K562 (cell line): ENCODE results near the gene SPTLC2. TPM values are rescaled to one million over a fixed set of nuclear protein-coding genes. Genes with fewer than 3 reads are reported as not detected.
A peak's percentile ranks its signal among the peaks of the same experiment; 100 is the strongest.

Experiments
- HES1 ChIP-seq: fragments of 450-650 bp; IDR thresholded peaks from 2 replicates; pipeline ENCODE4 v1.6.1; 2016; ENCODE audit warnings: low read depth, mild to moderate bottlenecking, moderate library complexity
- IFI16 ChIP-seq: fragments of 250-450 bp; sonication (Bioruptor Pico); IDR thresholded peaks from 2 replicates; pipeline ENCODE4 v2.1.2; 2022; ENCODE audit warnings: mild to moderate bottlenecking, inconsistent platforms
- KAT7 ChIP-seq: sonication (generic); formaldehyde crosslinking; IDR thresholded peaks from 2 replicates; pipeline ENCODE4 v1.8.0; 2022; ENCODE audit warnings: missing genetic modification reagents, mild to moderate bottlenecking, borderline replicate concordance
- KDM1A ChIP-seq, 2 experiments: fragments of 450-650 bp; IDR thresholded peaks; 2 replicates each; pipeline ENCODE4 v1.6.1; 2016; ENCODE audit warnings: mild to moderate bottlenecking in 2 of 2
- MXI1 ChIP-seq: IDR thresholded peaks from 2 replicates; pipeline ENCODE4 v1.6.1; 2011; ENCODE audit warnings: low read depth, mild to moderate bottlenecking, improper control_type of control experiment, low read length
- SMC3 ChIP-seq: conservative IDR thresholded peaks from 2 replicates; pipeline ENCODE4 v1.6.1; 2011; ENCODE audit warnings: low read depth, low read length, improper control_type of control experiment; ENCODE audit not compliant: insufficient read depth
- SRSF7 ChIP-seq: fragments of 200-400 bp; formaldehyde crosslinking; optimal IDR thresholded peaks from 2 replicates; pipeline ENCODE3; 2017; ENCODE audit warnings: mild to moderate bottlenecking, low read depth, low read length
- ZNF785 ChIP-seq: fragments of 250-450 bp; sonication (Bioruptor Pico); IDR thresholded peaks from 2 replicates; pipeline ENCODE4 v1.4.0; 2020; ENCODE audit warnings: mild to moderate bottlenecking
- polyA plus RNA-seq, 8 experiments: library from polyadenylated mRNA; depleted of rRNA in 4 of 8; stranded (reverse) in 5 of 8; unstranded in 3 of 8; fragments of >200 nt; fragmentation: Nextera tagmentation in 2 of 8; fragmentation: Illumina TruSeq in 1 of 8; extraction: Ambion mirVana in 2 of 8; extraction: Trizol in 1 of 8; gene quantifications; 2 replicates each; pipeline versions ENCODE4 v1.2.1 to v1.2.3, GENCODE V29; 2011 to 2014; ENCODE audit warnings: inconsistent platforms in 1 of 8, missing spikeins in 1 of 8
- total RNA-seq, 7 experiments: library from RNA; depleted of rRNA in 6 of 7; stranded (reverse); fragments of >200 nt in 6 of 7; fragmentation: Illumina TruSeq in 2 of 7; extraction: Trizol in 2 of 7; gene quantifications; 2 replicates each; pipeline versions ENCODE4 v1.2.1 to v1.2.3, GENCODE V29; 2011 to 2021; ENCODE audit warnings: low replicate concordance in 1 of 7
- TF ChIP-seq, protein P1 (sequence below): fragments of 450-650 bp; IDR thresholded peaks from 2 replicates; pipeline ENCODE4 v1.6.1; 2016; ENCODE audit warnings: mild to moderate bottlenecking, moderate library complexity
- TF ChIP-seq, protein P2 (sequence below): sonication (generic); formaldehyde crosslinking; IDR thresholded peaks from 2 replicates; pipeline ENCODE4 v1.8.1; 2023; ENCODE audit warnings: missing genetic modification reagents, mild to moderate bottlenecking, borderline replicate concordance

SPTLC2 gene
- total and polyA plus RNA-seq, 9 of the 15 experiments (the other 6 are each of a cell fraction or from before 2014, with no cell fraction given), result 4.5 to 30.4 (median 14.0) TPM

DNA sequence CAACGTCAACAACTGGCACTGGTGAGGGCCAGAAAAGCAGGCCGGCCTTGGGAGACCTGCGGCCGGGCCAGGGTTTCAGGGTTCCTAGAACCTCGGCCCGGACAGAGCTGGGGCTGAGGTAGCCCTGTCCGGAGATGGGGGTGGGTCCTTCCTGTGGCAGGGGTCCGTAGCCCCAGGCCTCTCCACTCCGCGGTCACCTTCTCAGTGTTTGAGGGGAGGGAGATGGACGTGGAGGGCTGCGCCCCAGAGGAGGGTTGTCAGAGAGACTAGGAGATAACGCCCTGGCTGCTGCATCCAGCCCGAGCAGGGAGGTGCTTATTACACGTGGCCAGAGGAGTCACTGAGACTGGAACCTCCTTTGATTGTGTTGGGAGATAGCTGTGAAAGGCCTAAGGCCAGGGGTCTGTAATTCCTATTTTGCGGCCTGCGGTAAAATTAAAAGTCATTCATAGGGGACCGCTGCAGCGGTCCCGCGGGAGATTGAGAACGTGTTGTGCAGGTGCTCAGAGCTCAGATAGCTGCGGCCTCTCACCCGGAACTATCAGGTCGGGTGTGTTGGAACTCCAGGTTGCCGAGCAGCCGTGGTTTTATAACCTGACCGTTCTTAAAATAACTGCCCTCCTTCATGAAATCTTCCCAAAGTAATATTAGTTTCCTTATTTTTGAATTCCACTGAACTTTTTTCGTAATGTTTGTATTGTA is 158.0 kb downstream of the SPTLC2 start (continued):
- TF ChIP-seq HES1, result 0 out of 2 replicates have a peak, but pooled peaks have one; percentile 15
- TF ChIP-seq KAT7 (CRISPR knock-in tag), result peak; percentile 50; the same call in 1 of the 2 replicates
- TF ChIP-seq MXI1, result peak; percentile 81; the same call in 1 of the 2 replicates
- TF ChIP-seq, protein P1, sequence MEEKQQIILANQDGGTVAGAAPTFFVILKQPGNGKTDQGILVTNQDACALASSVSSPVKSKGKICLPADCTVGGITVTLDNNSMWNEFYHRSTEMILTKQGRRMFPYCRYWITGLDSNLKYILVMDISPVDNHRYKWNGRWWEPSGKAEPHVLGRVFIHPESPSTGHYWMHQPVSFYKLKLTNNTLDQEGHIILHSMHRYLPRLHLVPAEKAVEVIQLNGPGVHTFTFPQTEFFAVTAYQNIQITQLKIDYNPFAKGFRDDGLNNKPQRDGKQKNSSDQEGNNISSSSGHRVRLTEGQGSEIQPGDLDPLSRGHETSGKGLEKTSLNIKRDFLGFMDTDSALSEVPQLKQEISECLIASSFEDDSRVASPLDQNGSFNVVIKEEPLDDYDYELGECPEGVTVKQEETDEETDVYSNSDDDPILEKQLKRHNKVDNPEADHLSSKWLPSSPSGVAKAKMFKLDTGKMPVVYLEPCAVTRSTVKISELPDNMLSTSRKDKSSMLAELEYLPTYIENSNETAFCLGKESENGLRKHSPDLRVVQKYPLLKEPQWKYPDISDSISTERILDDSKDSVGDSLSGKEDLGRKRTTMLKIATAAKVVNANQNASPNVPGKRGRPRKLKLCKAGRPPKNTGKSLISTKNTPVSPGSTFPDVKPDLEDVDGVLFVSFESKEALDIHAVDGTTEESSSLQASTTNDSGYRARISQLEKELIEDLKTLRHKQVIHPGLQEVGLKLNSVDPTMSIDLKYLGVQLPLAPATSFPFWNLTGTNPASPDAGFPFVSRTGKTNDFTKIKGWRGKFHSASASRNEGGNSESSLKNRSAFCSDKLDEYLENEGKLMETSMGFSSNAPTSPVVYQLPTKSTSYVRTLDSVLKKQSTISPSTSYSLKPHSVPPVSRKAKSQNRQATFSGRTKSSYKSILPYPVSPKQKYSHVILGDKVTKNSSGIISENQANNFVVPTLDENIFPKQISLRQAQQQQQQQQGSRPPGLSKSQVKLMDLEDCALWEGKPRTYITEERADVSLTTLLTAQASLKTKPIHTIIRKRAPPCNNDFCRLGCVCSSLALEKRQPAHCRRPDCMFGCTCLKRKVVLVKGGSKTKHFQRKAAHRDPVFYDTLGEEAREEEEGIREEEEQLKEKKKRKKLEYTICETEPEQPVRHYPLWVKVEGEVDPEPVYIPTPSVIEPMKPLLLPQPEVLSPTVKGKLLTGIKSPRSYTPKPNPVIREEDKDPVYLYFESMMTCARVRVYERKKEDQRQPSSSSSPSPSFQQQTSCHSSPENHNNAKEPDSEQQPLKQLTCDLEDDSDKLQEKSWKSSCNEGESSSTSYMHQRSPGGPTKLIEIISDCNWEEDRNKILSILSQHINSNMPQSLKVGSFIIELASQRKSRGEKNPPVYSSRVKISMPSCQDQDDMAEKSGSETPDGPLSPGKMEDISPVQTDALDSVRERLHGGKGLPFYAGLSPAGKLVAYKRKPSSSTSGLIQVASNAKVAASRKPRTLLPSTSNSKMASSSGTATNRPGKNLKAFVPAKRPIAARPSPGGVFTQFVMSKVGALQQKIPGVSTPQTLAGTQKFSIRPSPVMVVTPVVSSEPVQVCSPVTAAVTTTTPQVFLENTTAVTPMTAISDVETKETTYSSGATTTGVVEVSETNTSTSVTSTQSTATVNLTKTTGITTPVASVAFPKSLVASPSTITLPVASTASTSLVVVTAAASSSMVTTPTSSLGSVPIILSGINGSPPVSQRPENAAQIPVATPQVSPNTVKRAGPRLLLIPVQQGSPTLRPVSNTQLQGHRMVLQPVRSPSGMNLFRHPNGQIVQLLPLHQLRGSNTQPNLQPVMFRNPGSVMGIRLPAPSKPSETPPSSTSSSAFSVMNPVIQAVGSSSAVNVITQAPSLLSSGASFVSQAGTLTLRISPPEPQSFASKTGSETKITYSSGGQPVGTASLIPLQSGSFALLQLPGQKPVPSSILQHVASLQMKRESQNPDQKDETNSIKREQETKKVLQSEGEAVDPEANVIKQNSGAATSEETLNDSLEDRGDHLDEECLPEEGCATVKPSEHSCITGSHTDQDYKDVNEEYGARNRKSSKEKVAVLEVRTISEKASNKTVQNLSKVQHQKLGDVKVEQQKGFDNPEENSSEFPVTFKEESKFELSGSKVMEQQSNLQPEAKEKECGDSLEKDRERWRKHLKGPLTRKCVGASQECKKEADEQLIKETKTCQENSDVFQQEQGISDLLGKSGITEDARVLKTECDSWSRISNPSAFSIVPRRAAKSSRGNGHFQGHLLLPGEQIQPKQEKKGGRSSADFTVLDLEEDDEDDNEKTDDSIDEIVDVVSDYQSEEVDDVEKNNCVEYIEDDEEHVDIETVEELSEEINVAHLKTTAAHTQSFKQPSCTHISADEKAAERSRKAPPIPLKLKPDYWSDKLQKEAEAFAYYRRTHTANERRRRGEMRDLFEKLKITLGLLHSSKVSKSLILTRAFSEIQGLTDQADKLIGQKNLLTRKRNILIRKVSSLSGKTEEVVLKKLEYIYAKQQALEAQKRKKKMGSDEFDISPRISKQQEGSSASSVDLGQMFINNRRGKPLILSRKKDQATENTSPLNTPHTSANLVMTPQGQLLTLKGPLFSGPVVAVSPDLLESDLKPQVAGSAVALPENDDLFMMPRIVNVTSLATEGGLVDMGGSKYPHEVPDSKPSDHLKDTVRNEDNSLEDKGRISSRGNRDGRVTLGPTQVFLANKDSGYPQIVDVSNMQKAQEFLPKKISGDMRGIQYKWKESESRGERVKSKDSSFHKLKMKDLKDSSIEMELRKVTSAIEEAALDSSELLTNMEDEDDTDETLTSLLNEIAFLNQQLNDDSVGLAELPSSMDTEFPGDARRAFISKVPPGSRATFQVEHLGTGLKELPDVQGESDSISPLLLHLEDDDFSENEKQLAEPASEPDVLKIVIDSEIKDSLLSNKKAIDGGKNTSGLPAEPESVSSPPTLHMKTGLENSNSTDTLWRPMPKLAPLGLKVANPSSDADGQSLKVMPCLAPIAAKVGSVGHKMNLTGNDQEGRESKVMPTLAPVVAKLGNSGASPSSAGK, result peak; percentile 12; the same call in 1 of the 2 replicates
- TF ChIP-seq SMC3, result no peak
- TF ChIP-seq, protein P2, sequence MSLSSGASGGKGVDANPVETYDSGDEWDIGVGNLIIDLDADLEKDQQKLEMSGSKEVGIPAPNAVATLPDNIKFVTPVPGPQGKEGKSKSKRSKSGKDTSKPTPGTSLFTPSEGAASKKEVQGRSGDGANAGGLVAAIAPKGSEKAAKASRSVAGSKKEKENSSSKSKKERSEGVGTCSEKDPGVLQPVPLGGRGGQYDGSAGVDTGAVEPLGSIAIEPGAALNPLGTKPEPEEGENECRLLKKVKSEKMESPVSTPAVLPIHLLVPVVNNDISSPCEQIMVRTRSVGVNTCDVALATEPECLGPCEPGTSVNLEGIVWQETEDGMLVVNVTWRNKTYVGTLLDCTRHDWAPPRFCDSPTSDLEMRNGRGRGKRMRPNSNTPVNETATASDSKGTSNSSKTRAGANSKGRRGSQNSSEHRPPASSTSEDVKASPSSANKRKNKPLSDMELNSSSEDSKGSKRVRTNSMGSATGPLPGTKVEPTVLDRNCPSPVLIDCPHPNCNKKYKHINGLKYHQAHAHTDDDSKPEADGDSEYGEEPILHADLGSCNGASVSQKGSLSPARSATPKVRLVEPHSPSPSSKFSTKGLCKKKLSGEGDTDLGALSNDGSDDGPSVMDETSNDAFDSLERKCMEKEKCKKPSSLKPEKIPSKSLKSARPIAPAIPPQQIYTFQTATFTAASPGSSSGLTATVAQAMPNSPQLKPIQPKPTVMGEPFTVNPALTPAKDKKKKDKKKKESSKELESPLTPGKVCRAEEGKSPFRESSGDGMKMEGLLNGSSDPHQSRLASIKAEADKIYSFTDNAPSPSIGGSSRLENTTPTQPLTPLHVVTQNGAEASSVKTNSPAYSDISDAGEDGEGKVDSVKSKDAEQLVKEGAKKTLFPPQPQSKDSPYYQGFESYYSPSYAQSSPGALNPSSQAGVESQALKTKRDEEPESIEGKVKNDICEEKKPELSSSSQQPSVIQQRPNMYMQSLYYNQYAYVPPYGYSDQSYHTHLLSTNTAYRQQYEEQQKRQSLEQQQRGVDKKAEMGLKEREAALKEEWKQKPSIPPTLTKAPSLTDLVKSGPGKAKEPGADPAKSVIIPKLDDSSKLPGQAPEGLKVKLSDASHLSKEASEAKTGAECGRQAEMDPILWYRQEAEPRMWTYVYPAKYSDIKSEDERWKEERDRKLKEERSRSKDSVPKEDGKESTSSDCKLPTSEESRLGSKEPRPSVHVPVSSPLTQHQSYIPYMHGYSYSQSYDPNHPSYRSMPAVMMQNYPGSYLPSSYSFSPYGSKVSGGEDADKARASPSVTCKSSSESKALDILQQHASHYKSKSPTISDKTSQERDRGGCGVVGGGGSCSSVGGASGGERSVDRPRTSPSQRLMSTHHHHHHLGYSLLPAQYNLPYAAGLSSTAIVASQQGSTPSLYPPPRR, result 0 out of 2 replicates have a peak, but pooled peaks have one; percentile 1
- no peak for TF ChIP-seq IFI16 (CRISPR knock-in tag)
- TF ChIP-seq ZNF785 (CRISPR knock-in tag), result no peak
- TF ChIP-seq SRSF7, result no peak
- TF ChIP-seq KDM1A (IDR thresholded peaks at IDR 0.05), result no peak
